Measurements from ENCODE around the gene ZNF44. TPM values are rescaled to one million over a fixed set of nuclear protein-coding genes. Genes with fewer than 3 reads are reported as not detected.
A peak's percentile ranks its signal among the peaks of the same experiment; 100 is the strongest.

The ZNF44 gene
- total and polyA plus RNA-seq, 2 of the 13 experiments (the other 11 are each of a cell fraction or from before 2014, with no cell fraction given): 6.9 to 15.7 TPM

GRCh38 chr19:12331211-12331941 lies 36.7 kb upstream of the ZNF44 start (continued):
- TF ChIP-seq ZHX2 (IDR thresholded peaks at IDR 0.05; ENCODE audit: low read depth) (no peak), ZHX2 (CRISPR knock-in tag; IDR thresholded peaks at IDR 0.05; ENCODE audit: borderline replicate concordance) (no peak), ZSCAN25 (CRISPR knock-in tag; IDR thresholded peaks at IDR 0.05) (peak; percentile 86), AFF4 (CRISPR knock-in tag; IDR thresholded peaks at IDR 0.05) (no peak), AHR (CRISPR knock-in tag; IDR thresholded peaks at IDR 0.05) (no peak), TRIM24 (CRISPR knock-in tag; IDR thresholded peaks at IDR 0.05) (no peak), CBX1 (IDR thresholded peaks at IDR 0.05; ENCODE audit: low read depth) (no peak), ZNF230 (CRISPR knock-in tag; IDR thresholded peaks at IDR 0.05) (no peak), HOXA7 (CRISPR knock-in tag; IDR thresholded peaks at IDR 0.05) (no peak), SP140L (CRISPR knock-in tag; IDR thresholded peaks at IDR 0.05; ENCODE audit: borderline replicate concordance) (no peak; the same call in 1 of the 2 replicates), KDM2A (CRISPR knock-in tag; IDR thresholded peaks at IDR 0.05; ENCODE audit: borderline replicate concordance, low read depth) (no peak), NFAT5 (CRISPR knock-in tag; IDR thresholded peaks at IDR 0.05) (no peak), GLI4 (CRISPR knock-in tag; IDR thresholded peaks at IDR 0.05; ENCODE audit: borderline replicate concordance) (no peak), NR0B2 (CRISPR knock-in tag; IDR thresholded peaks at IDR 0.05) (no peak)

Data from HepG2 (cell line).